ENCODE measurements around the gene TPM3. TPM values are rescaled to one million over a fixed set of nuclear protein-coding genes. Genes with fewer than 3 reads are reported as not detected.
A peak's percentile ranks its signal among the peaks of the same experiment; 100 is the strongest.

TPM3 gene
- polyA plus RNA-seq, 1 donor from 2014 or later = 356 TPM

GRCh38 chr1:154219541-154219940 is 27.6 kb upstream of the TPM3 start:
- Histone ChIP-seq H3K36me3 (ENCODE audit: insufficient read depth, low read length) (no peaks in the 10 kb centered on the region), H3F3A (ENCODE audit: insufficient read depth, low read length, poor library complexity, severe bottlenecking) (peaks cover 8% of the 10 kb centered on the region), H3K27ac (ENCODE audit: low read length) (peak overlapping the region; percentile 99), H3K79me2 (replicated peaks; ENCODE audit: insufficient read depth, low read length) (peaks cover 69% of the 10 kb centered on the region), H3K9me3 (ENCODE audit: low read length) (no peaks in the 10 kb centered on the region), H4K20me1 (ENCODE audit: insufficient read depth) (no peaks in the 10 kb centered on the region), H3K9ac (ENCODE audit: low read length) (peak overlapping the region; percentile 95), H3K4me3 (ENCODE audit: low read length) (peak overlapping the region; percentile 76), H3K4me2 (ENCODE audit: low read length) (peak overlapping the region; percentile 96), H3K27me3 (ENCODE audit: insufficient read depth, low read depth, low read length) (no peaks in the 10 kb centered on the region), H3K9me2 (ENCODE audit: insufficient read depth, low read length) (no peaks in the 10 kb centered on the region), H2AFZ (ENCODE audit: low read depth, low read length) (peak overlapping the region; percentile 79)
- TF ChIP-seq POLR2AphosphoS5 (IDR thresholded peaks at IDR 0.05) = no peak
- no peak for TF ChIP-seq EZH2 (IDR thresholded peaks at IDR 0.05; ENCODE audit: borderline replicate concordance, insufficient read depth, low read length, poor library complexity, severe bottlenecking)
- no peak for TF ChIP-seq EP300 (conservative IDR thresholded peaks at IDR 0.05; ENCODE audit: poor library complexity, severe bottlenecking)
- TF ChIP-seq MXI1 (conservative IDR thresholded peaks at IDR 0.05; ENCODE audit: poor library complexity, severe bottlenecking) = no peak
- no peak for TF ChIP-seq SMC3 (conservative IDR thresholded peaks at IDR 0.05; ENCODE audit: poor library complexity)
- TF ChIP-seq CTCF (IDR thresholded peaks at IDR 0.05; ENCODE audit: poor library complexity, severe bottlenecking) = no peak
- TF ChIP-seq RAD21 (conservative IDR thresholded peaks at IDR 0.05) = no peak
- TF ChIP-seq TAF1 (IDR thresholded peaks at IDR 0.05; ENCODE audit: low read depth) = no peak
- no peak for TF ChIP-seq REST (IDR thresholded peaks at IDR 0.05; ENCODE audit: borderline replicate concordance)

- Histone ChIP-seq H3K36me3 (ENCODE audit: insufficient read depth, low read length) (no peaks in the 10 kb centered on the region), H3K27me3 (ENCODE audit: insufficient read depth, low read depth, low read length) (no peaks in the 10 kb centered on the region), H2AFZ (ENCODE audit: low read depth, low read length) (no peak overlapping the region), H4K20me1 (ENCODE audit: insufficient read depth) (no peaks in the 10 kb centered on the region), H3K4me3 (ENCODE audit: low read length) (peak overlapping the region; percentile 76), H3F3A (ENCODE audit: insufficient read depth, low read length, poor library complexity, severe bottlenecking) (peaks cover 8% of the 10 kb centered on the region), H3K9ac (ENCODE audit: low read length) (no peak overlapping the region), H3K9me2 (ENCODE audit: insufficient read depth, low read length) (no peaks in the 10 kb centered on the region), H3K79me2 (replicated peaks; ENCODE audit: insufficient read depth, low read length) (peaks cover 62% of the 10 kb centered on the region), H3K27ac (ENCODE audit: low read length) (no peak overlapping the region), H3K9me3 (ENCODE audit: low read length) (no peaks in the 10 kb centered on the region), H3K4me2 (ENCODE audit: low read length) (peak overlapping the region; percentile 96)
- TF ChIP-seq MXI1 (conservative IDR thresholded peaks at IDR 0.05; ENCODE audit: poor library complexity, severe bottlenecking) = no peak
- TF ChIP-seq SMC3 (conservative IDR thresholded peaks at IDR 0.05; ENCODE audit: poor library complexity) = no peak
- TF ChIP-seq RAD21 (conservative IDR thresholded peaks at IDR 0.05) = no peak
- no peak for TF ChIP-seq POLR2AphosphoS5 (IDR thresholded peaks at IDR 0.05)
- no peak for TF ChIP-seq TAF1 (IDR thresholded peaks at IDR 0.05; ENCODE audit: low read depth)
- TF ChIP-seq EZH2 (IDR thresholded peaks at IDR 0.05; ENCODE audit: borderline replicate concordance, insufficient read depth, low read length, poor library complexity, severe bottlenecking) = no peak
- no peak for TF ChIP-seq CTCF (IDR thresholded peaks at IDR 0.05; ENCODE audit: poor library complexity, severe bottlenecking)
Measured at GRCh38 chr1:154218545-154218944, 26.6 kb upstream of the TPM3 start.
